ENCODE measurements around the gene SGCD. TPM values are rescaled to one million over a fixed set of nuclear protein-coding genes. Genes with fewer than 3 reads are reported as not detected.

The SGCD gene
- total RNA-seq, 2 experiments from 2014 or later: not detected

GRCh38 chr5:156758011-156758791 is 431.2 kb downstream of the SGCD start:
- ChIA-PET CTCF (ENCODE audit: unreplicated experiment) (no interaction called here), POLR2A (interaction anchor here (0.6 to 1.8 kb wide), 3 partner anchors 9 to 1638 kb away, joined by 5 to 6 read pairs (median 5); no protein-coding TSS in a partner anchor)
- no peaks in the 10 kb centered on the region for H3K79me2 ChIP-seq (ENCODE audit: insufficient read depth, low read depth, low read length)
- no peak overlapping the region for H3K4me3 ChIP-seq (ENCODE audit: low read depth, low read length, poor library complexity, severe bottlenecking)
- no peak for TF ChIP-seq EZH2phosphoT487 (IDR thresholded peaks at IDR 0.05; ENCODE audit: borderline replicate concordance, low read depth, low read length)
- TF ChIP-seq CTCF (conservative IDR thresholded peaks at IDR 0.05; ENCODE audit: low read length): no peak
- H3K4me1 ChIP-seq (ENCODE audit: insufficient read depth, low read length, poor library complexity, severe bottlenecking): peaks cover 35% of the 10 kb centered on the region
- no peak overlapping the region for H3K27ac ChIP-seq (ENCODE audit: low read depth, low read length, poor library complexity, severe bottlenecking)
- no peaks in the 10 kb centered on the region for H3K36me3 ChIP-seq (ENCODE audit: insufficient read depth, low read length)
- no peak overlapping the region for H2AFZ ChIP-seq (ENCODE audit: low read length)
- intact Hi-C loops (cut with micrococcal nuclease; ENCODE audit: unreplicated experiment): no loop called here
- no peaks in the 10 kb centered on the region for H3K9me2 ChIP-seq (ENCODE audit: insufficient read depth, low read length)
- H4K20me1 ChIP-seq (ENCODE audit: insufficient read depth, low read length): no peaks in the 10 kb centered on the region
- no peak overlapping the region for H3K4me2 ChIP-seq (ENCODE audit: low read length)
- no TSS peak for BruUV-seq (replicated peaks)
- no peaks in the 10 kb centered on the region for H3K9me3 ChIP-seq (ENCODE audit: low read length)
- DNase-seq (ENCODE audit: low spot score): no peak

- no peak overlapping the region for H3K27ac ChIP-seq (ENCODE audit: low read depth, low read length, poor library complexity, severe bottlenecking)
- no peak overlapping the region for H3K4me3 ChIP-seq (ENCODE audit: low read depth, low read length, poor library complexity, severe bottlenecking)
- intact Hi-C loops (cut with micrococcal nuclease; ENCODE audit: unreplicated experiment): no loop called here
- no peaks in the 10 kb centered on the region for H3K79me2 ChIP-seq (ENCODE audit: insufficient read depth, low read depth, low read length)
- POLR2A ChIA-PET: interaction anchor here (0.6 to 1.8 kb wide), 2 partner anchors 21 to 1643 kb away, joined by 3 to 6 read pairs; no protein-coding TSS in a partner anchor
- BruUV-seq (replicated peaks): no TSS peak
- H3K9me2 ChIP-seq (ENCODE audit: insufficient read depth, low read length): no peaks in the 10 kb centered on the region
- CTCF ChIA-PET (ENCODE audit: unreplicated experiment): no interaction called here
- TF ChIP-seq CTCF (conservative IDR thresholded peaks at IDR 0.05; ENCODE audit: low read length) (no peak), EZH2phosphoT487 (IDR thresholded peaks at IDR 0.05; ENCODE audit: borderline replicate concordance, low read depth, low read length) (no peak)
- H2AFZ ChIP-seq (ENCODE audit: low read length): no peak overlapping the region
- no peaks in the 10 kb centered on the region for H3K36me3 ChIP-seq (ENCODE audit: insufficient read depth, low read length)
- no peak overlapping the region for H3K4me2 ChIP-seq (ENCODE audit: low read length)
- H3K9me3 ChIP-seq (ENCODE audit: low read length): no peaks in the 10 kb centered on the region
- peaks cover 29% of the 10 kb centered on the region for H3K4me1 ChIP-seq (ENCODE audit: insufficient read depth, low read length, poor library complexity, severe bottlenecking)
- no peaks in the 10 kb centered on the region for H4K20me1 ChIP-seq (ENCODE audit: insufficient read depth, low read length)
- DNase-seq (ENCODE audit: low spot score): no peak
Measured at GRCh38 chr5:156759156-156759555, 432.2 kb downstream of the SGCD start.

- Histone ChIP-seq H3K9me3 (ENCODE audit: low read length) (no peaks in the 10 kb centered on the region), H3K4me3 (ENCODE audit: low read depth, low read length, poor library complexity, severe bottlenecking) (no peak overlapping the region), H3K4me1 (ENCODE audit: insufficient read depth, low read length, poor library complexity, severe bottlenecking) (peaks cover 5% of the 10 kb centered on the region), H3K27ac (ENCODE audit: low read depth, low read length, poor library complexity, severe bottlenecking) (no peak overlapping the region), H3K4me2 (ENCODE audit: low read length) (no peak overlapping the region), H4K20me1 (ENCODE audit: insufficient read depth, low read length) (no peaks in the 10 kb centered on the region), H2AFZ (ENCODE audit: low read length) (no peak overlapping the region), H3K79me2 (ENCODE audit: insufficient read depth, low read depth, low read length) (no peaks in the 10 kb centered on the region), H3K36me3 (ENCODE audit: insufficient read depth, low read length) (no peaks in the 10 kb centered on the region), H3K9me2 (ENCODE audit: insufficient read depth, low read length) (no peaks in the 10 kb centered on the region)
- DNase-seq (ENCODE audit: low spot score): no peak
- POLR2A ChIA-PET: no interaction called here
- BruUV-seq (replicated peaks): no TSS peak
- TF ChIP-seq CTCF (conservative IDR thresholded peaks at IDR 0.05; ENCODE audit: low read length) (no peak), EZH2phosphoT487 (IDR thresholded peaks at IDR 0.05; ENCODE audit: borderline replicate concordance, low read depth, low read length) (no peak)
- CTCF ChIA-PET (ENCODE audit: unreplicated experiment): no interaction called here
- intact Hi-C loops (cut with micrococcal nuclease; ENCODE audit: unreplicated experiment): no loop called here
Measured at GRCh38 chr5:156762771-156763170, 435.8 kb downstream of the SGCD start.

Measured in OCI-LY7 (cell line).